Measurements from ENCODE around the gene CCDC106.

Gene CCDC106

GRCh38 chr19:55655648-55656040 lies 7.6 kb downstream of the CCDC106 start:
- peak overlapping the region; percentile 75 for H3K4me3 ChIP-seq (replicated peaks; ENCODE audit: low read depth, low read length)
- no peak for TF ChIP-seq CTCF (IDR thresholded peaks at IDR 0.05; ENCODE audit: low read depth, low read length, missing control alignments)
- DNase-seq (ENCODE audit: extremely low read depth, low read depth), result no peak

GRCh38 chr19:55656552-55656951 lies 8.5 kb downstream of the CCDC106 start:
- TF ChIP-seq CTCF (IDR thresholded peaks at IDR 0.05; ENCODE audit: low read depth, low read length, missing control alignments), result no peak
- no peak for DNase-seq (ENCODE audit: extremely low read depth, low read depth)
- H3K4me3 ChIP-seq (replicated peaks; ENCODE audit: low read depth, low read length), result peak overlapping the region; percentile 75

GRCh38 chr19:55656988-55657747 lies 9.2 kb downstream of the CCDC106 start:
- no peak for DNase-seq (ENCODE audit: extremely low read depth, low read depth)
- TF ChIP-seq CTCF (IDR thresholded peaks at IDR 0.05; ENCODE audit: low read depth, low read length, missing control alignments), result no peak
- H3K4me3 ChIP-seq (replicated peaks; ENCODE audit: low read depth, low read length), result peak overlapping the region; percentile 75

- DNase-seq (ENCODE audit: extremely low read depth, low read depth), result no peak
- no peak for TF ChIP-seq CTCF (IDR thresholded peaks at IDR 0.05; ENCODE audit: low read depth, low read length, missing control alignments)
- H3K4me3 ChIP-seq (replicated peaks; ENCODE audit: low read depth, low read length), result peak overlapping the region; percentile 75; the same call in 1 of the 2 replicates
These were observed 10.9 kb downstream of the CCDC106 start for GRCh38 chr19:55658846-55659459.

- no peak for TF ChIP-seq CTCF (IDR thresholded peaks at IDR 0.05; ENCODE audit: low read depth, low read length, missing control alignments)
- DNase-seq (ENCODE audit: extremely low read depth, low read depth), result no peak
- no peak overlapping the region for H3K4me3 ChIP-seq (replicated peaks; ENCODE audit: low read depth, low read length)
These were observed 11.8 kb downstream of the CCDC106 start for GRCh38 chr19:55659822-55660221.

- TF ChIP-seq CTCF (IDR thresholded peaks at IDR 0.05; ENCODE audit: low read depth, low read length, missing control alignments), result no peak
- H3K4me3 ChIP-seq (replicated peaks; ENCODE audit: low read depth, low read length), result no peak overlapping the region
- DNase-seq (ENCODE audit: extremely low read depth, low read depth), result no peak
These were observed 12.4 kb downstream of the CCDC106 start for GRCh38 chr19:55660404-55660803.

Data from HFF-Myc (cell line).